SK-N-SH (cell line): ENCODE data around the gene ZNRD2. TPM values are rescaled to one million over a fixed set of nuclear protein-coding genes. Genes with fewer than 3 reads are reported as not detected.

Experiments
- CTCF ChIA-PET: fragments of 300-600, 350-600 bp; formaldehyde crosslinking; extraction: SDS; loops from one replicate; lab custom pipeline; 2021; lab: Yijun Ruan, JAX
- POLR2A ChIA-PET: fragments of 350-600 bp; sonication (Branson Sonifier 250); formaldehyde crosslinking; extraction: SDS; loops from one replicate; lab custom pipeline; 2020; ENCODE audit warnings: antibody characterized with exemption, inconsistent platforms; lab: Yijun Ruan, JAX
- DNase-seq: peaks from one replicate; pipeline ENCODE4 v3.0.0; 2012
- H2AFZ ChIP-seq: fragments of 200-600 bp; sonication (generic); 2 replicates; pipeline ENCODE4 v1.8.1; 2016; ENCODE audit warnings: antibody characterized with exemption, mild to moderate bottlenecking, low read depth
- H3F3A ChIP-seq: fragments of 200-600 bp; sonication (generic); replicated peaks from 2 replicates; pipeline ENCODE3; 2016; ENCODE audit warnings: antibody characterized with exemption, mild to moderate bottlenecking; ENCODE audit not compliant: insufficient read depth
- H3K27ac ChIP-seq, 2 experiments: fragments of 200-500 bp in 1 of 2; fragments of 200-600 bp in 1 of 2; sonication (Bioruptor generic) in 1 of 2; sonication (generic), shearing (Covaris generic) in 1 of 2; 2 replicates each; pipeline versions ENCODE4 v1.5.1 to v1.6.1; 2014 to 2016; ENCODE audit warnings: low read depth in 2 of 2, inconsistent platforms in 1 of 2, low read length in 1 of 2, mild to moderate bottlenecking in 1 of 2, mixed read lengths in 1 of 2
- H3K27me3 ChIP-seq: fragments of 200-600 bp; sonication (generic), shearing (Covaris generic); 2 replicates; pipeline ENCODE4 v1.6.1; 2016; ENCODE audit warnings: mixed run types; ENCODE audit not compliant: insufficient read depth
- H3K36me3 ChIP-seq, 2 experiments: fragments of 200-500 bp in 1 of 2; fragments of 200-600 bp in 1 of 2; sonication (Bioruptor generic) in 1 of 2; sonication (generic) in 1 of 2; replicated peaks in 1 of 2; 2 replicates each; pipeline versions ENCODE3 to v1.5.1; 2014 to 2016; ENCODE audit warnings: low read length in 1 of 2, mild to moderate bottlenecking in 1 of 2; ENCODE audit not compliant: insufficient read depth in 2 of 2, control insufficient read depth in 1 of 2
- H3K4me1 ChIP-seq, 2 experiments: fragments of 200-500 bp in 1 of 2; fragments of 200-600 bp in 1 of 2; sonication (Bioruptor generic) in 1 of 2; sonication (generic), shearing (Covaris generic) in 1 of 2; 2 replicates each; pipeline versions ENCODE4 v1.5.1 to v1.6.1; 2014 to 2016; ENCODE audit warnings: low read depth in 1 of 2, low read length in 1 of 2, mixed run types in 1 of 2; ENCODE audit not compliant: insufficient read depth in 2 of 2, control insufficient read depth in 1 of 2
- H3K4me2 ChIP-seq: fragments of 200-600 bp; sonication (generic), shearing (Covaris generic); 2 replicates; pipeline ENCODE4 v1.6.1; 2017; ENCODE audit warnings: mixed run types
- H3K4me3 ChIP-seq, 2 experiments: fragments of 200-500 bp in 1 of 2; fragments of 200-600 bp in 1 of 2; sonication (Bioruptor generic) in 1 of 2; sonication (generic), shearing (Covaris generic) in 1 of 2; 2 replicates each; pipeline versions ENCODE4 v1.5.1 to v1.8.1; 2014 to 2016; ENCODE audit warnings: low read depth in 2 of 2, inconsistent platforms in 1 of 2, low read length in 1 of 2, mild to moderate bottlenecking in 1 of 2, mixed read lengths in 1 of 2, moderate library complexity in 1 of 2
- H3K79me2 ChIP-seq: fragments of 200-600 bp; sonication (generic); 2 replicates; pipeline ENCODE4 v1.8.1; 2017; ENCODE audit warnings: mild to moderate bottlenecking; ENCODE audit not compliant: insufficient read depth
- H3K9ac ChIP-seq: fragments of 200-600 bp; sonication (generic); 2 replicates; pipeline ENCODE4 v1.6.1; 2017; ENCODE audit warnings: mixed run types
- H3K9me2 ChIP-seq: fragments of 200-600 bp; sonication (generic); 2 replicates; pipeline ENCODE4 v1.6.1; 2017; ENCODE audit warnings: mixed run types
- H3K9me3 ChIP-seq: fragments of 200-600 bp; sonication (generic); 2 replicates; pipeline ENCODE4 v1.6.1; 2017; ENCODE audit warnings: mixed run types, mild to moderate bottlenecking, moderate library complexity
- H4K20me1 ChIP-seq: fragments of 200-600 bp; sonication (generic); 2 replicates; pipeline ENCODE4 v1.6.1; 2017; ENCODE audit warnings: mild to moderate bottlenecking, mixed run types; ENCODE audit not compliant: insufficient read depth
- CHD2 ChIP-seq: fragments of 150-350 bp; IDR thresholded peaks from 2 replicates; pipeline ENCODE4 v1.6.1; 2018; ENCODE audit warnings: low read length; ENCODE audit not compliant: partially characterized antibody
- ELF1 ChIP-seq: IDR thresholded peaks from 2 replicates; pipeline ENCODE4 v1.4.0; 2012
- EP300 ChIP-seq, 2 experiments: IDR thresholded peaks; 2 replicates each; pipeline versions ENCODE4 v1.4.0 to v1.6.1; 2012; ENCODE audit warnings: borderline replicate concordance in 1 of 2, low read depth in 1 of 2, low read length in 1 of 2
- FOSL2 ChIP-seq: IDR thresholded peaks from 2 replicates; pipeline ENCODE4 v1.4.0; 2012; ENCODE audit warnings: low read depth, mild to moderate bottlenecking, moderate library complexity, borderline replicate concordance
- GATA2 ChIP-seq: sonication (generic); formaldehyde crosslinking; IDR thresholded peaks from 2 replicates; pipeline ENCODE4 v1.5.0; 2020; ENCODE audit warnings: mild to moderate bottlenecking, missing genetic modification reagents
- JUND ChIP-seq: IDR thresholded peaks from 2 replicates; pipeline ENCODE4 v1.4.0; 2012
- MXI1 ChIP-seq: IDR thresholded peaks from 2 replicates; pipeline ENCODE4 v1.6.1; 2012; ENCODE audit warnings: mild to moderate bottlenecking, low read depth, low read length, improper control_type of control experiment
- NFIC ChIP-seq: IDR thresholded peaks from 2 replicates; pipeline ENCODE4 v1.4.0; 2012; ENCODE audit warnings: borderline replicate concordance
- RFX5 ChIP-seq: IDR thresholded peaks from 2 replicates; pipeline ENCODE4 v1.6.1; 2012; ENCODE audit warnings: mild to moderate bottlenecking, improper control_type of control experiment, low read length
- SMC3 ChIP-seq: IDR thresholded peaks from 2 replicates; pipeline ENCODE4 v1.6.1; 2012; ENCODE audit warnings: low read depth, low read length, improper control_type of control experiment
- TAF1 ChIP-seq: IDR thresholded peaks from 2 replicates; pipeline ENCODE4 v1.6.1; 2012; ENCODE audit warnings: low read depth, mild to moderate bottlenecking, low read length, moderate library complexity, borderline replicate concordance
- TEAD4 ChIP-seq: IDR thresholded peaks from 2 replicates; pipeline ENCODE4 v1.4.0; 2012; ENCODE audit warnings: mild to moderate bottlenecking, borderline replicate concordance; ENCODE audit not compliant: insufficient read depth
- USF1 ChIP-seq: IDR thresholded peaks from 2 replicates; pipeline ENCODE4 v1.4.0; 2012; ENCODE audit warnings: low read depth, borderline replicate concordance
- USF2 ChIP-seq: fragments of 150-350 bp; IDR thresholded peaks from 2 replicates; pipeline ENCODE4 v1.6.1; 2017; ENCODE audit warnings: antibody characterized with exemption, low read length, low read depth, borderline replicate concordance
- WGBS: methylation state at CpG from one replicate; pipeline ENCODE4 v1.1.6; 2017; ENCODE audit warnings: low lambda C conversion rate; 5-methylcytosine and 5-hydroxymethylcytosine counted together
- polyA plus RNA-seq, 3 experiments: library from polyadenylated mRNA; depleted of rRNA; stranded (reverse); fragments of >200 nt; gene quantifications; 2 replicates each; pipeline ENCODE4 v1.2.3, GENCODE V29; 2012
- TF ChIP-seq, protein P1 (sequence below): fragments of 200-600 bp; sonication (generic); IDR thresholded peaks from 2 replicates; pipeline ENCODE4 v1.6.1; 2017; ENCODE audit warnings: antibody characterized with exemption, mild to moderate bottlenecking, moderate library complexity

Gene ZNRD2
- polyA plus RNA-seq, 1 of the 3 experiments (the other 2 are of a cell fraction), result 78.1 TPM

GRCh38 chr11:65609665-65610064 is 39.4 kb downstream of the ZNRD2 start:
- no peak for DNase-seq
- Histone ChIP-seq H3K4me1 (peaks cover 25 to 35% of the 10 kb centered on the region in 2 experiments; a peak in 3 of 4 replicates), H3K4me2 (no peak overlapping the region), H3K4me3 (no peak overlapping the region), H3K9me3 (no peaks in the 10 kb centered on the region), H3K27me3 (no peaks in the 10 kb centered on the region), H3K36me3 (peaks cover 12 to 31% of the 10 kb centered on the region in 2 experiments), H3K27ac (no peak overlapping the region), H3K9ac (no peak overlapping the region), H3K9me2 (no peaks in the 10 kb centered on the region), H2AFZ (no peak overlapping the region), H3F3A (no peaks in the 10 kb centered on the region), H4K20me1 (peaks cover 30% of the 10 kb centered on the region), H3K79me2 (peaks cover 68% of the 10 kb centered on the region)
- ChIA-PET POLR2A (no interaction called here), CTCF (interaction anchor here (0.9 to 3.8 kb wide), 5 partner anchors 16 to 194 kb away, joined by 3 to 15 read pairs (median 13); no protein-coding TSS in a partner anchor)
- TF ChIP-seq SMC3 (no peak), RFX5 (no peak), FOSL2 (no peak), MXI1 (no peak), EP300 (IDR thresholded peaks at IDR 0.05; ENCODE audit: borderline replicate concordance in 1 of 2, low read depth in 1 of 2, low read length in 1 of 2) (no peak)
- TF ChIP-seq, protein P1, sequence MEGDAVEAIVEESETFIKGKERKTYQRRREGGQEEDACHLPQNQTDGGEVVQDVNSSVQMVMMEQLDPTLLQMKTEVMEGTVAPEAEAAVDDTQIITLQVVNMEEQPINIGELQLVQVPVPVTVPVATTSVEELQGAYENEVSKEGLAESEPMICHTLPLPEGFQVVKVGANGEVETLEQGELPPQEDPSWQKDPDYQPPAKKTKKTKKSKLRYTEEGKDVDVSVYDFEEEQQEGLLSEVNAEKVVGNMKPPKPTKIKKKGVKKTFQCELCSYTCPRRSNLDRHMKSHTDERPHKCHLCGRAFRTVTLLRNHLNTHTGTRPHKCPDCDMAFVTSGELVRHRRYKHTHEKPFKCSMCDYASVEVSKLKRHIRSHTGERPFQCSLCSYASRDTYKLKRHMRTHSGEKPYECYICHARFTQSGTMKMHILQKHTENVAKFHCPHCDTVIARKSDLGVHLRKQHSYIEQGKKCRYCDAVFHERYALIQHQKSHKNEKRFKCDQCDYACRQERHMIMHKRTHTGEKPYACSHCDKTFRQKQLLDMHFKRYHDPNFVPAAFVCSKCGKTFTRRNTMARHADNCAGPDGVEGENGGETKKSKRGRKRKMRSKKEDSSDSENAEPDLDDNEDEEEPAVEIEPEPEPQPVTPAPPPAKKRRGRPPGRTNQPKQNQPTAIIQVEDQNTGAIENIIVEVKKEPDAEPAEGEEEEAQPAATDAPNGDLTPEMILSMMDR, result no peak
- 100% methylated on average over 5 of the region's 5 CpGs for WGBS

GRCh38 chr11:65610404-65610803 is 40.1 kb downstream of the ZNRD2 start:
- ChIA-PET POLR2A (no interaction called here), CTCF (interaction anchor here (0.9 to 3.8 kb wide), 5 partner anchors 16 to 195 kb away, joined by 3 to 15 read pairs (median 13); no protein-coding TSS in a partner anchor)
- 96% methylated on average over 6 of the region's 6 CpGs for WGBS
- H2AFZ ChIP-seq, result no peak overlapping the region
- peaks cover 9 to 23% of the 10 kb centered on the region in 2 experiments for H3K36me3 ChIP-seq
- no peaks in the 10 kb centered on the region for H3K9me3 ChIP-seq
- H3K9me2 ChIP-seq, result no peaks in the 10 kb centered on the region
- peaks cover 72% of the 10 kb centered on the region for H3K79me2 ChIP-seq
- peaks cover 25 to 35% of the 10 kb centered on the region in 2 experiments; a peak in 3 of 4 replicates for H3K4me1 ChIP-seq
- no peaks in the 10 kb centered on the region for H3F3A ChIP-seq
- no peak overlapping the region for H3K4me3 ChIP-seq
- H4K20me1 ChIP-seq, result peaks cover 30% of the 10 kb centered on the region
- TF ChIP-seq FOSL2 (no peak), ELF1 (no peak), USF1 (no peak), TAF1 (no peak), JUND (no peak), CHD2 (no peak), TEAD4 (no peak), NFIC (no peak), SMC3 (no peak), USF2 (no peak), GATA2 (CRISPR knock-in tag) (no peak)
- H3K9ac ChIP-seq, result no peak overlapping the region
- peak overlapping the region; percentile 85; the same call in 1 of the 2 replicates for H3K4me2 ChIP-seq
- DNase-seq, result no peak
- no peaks in the 10 kb centered on the region for H3K27me3 ChIP-seq
- H3K27ac ChIP-seq, result no peak overlapping the region
